Measurements from ENCODE around the gene MLXIP.

The MLXIP gene

DNA sequence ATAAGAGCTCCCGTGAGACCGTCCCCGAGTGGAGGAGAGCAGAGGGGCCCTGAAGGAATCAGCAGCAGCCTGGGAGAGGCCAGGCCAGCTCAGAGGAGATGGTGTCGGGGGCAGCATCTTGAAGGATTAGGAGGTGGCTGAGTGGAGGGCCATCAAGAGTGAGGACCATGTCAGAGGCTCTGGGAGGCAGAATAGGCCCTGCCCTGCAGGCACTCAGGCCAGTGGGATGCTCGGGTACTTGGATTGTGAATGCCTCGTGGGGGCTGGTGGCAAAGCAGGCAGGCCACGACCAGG is 47.7 kb downstream of the MLXIP start:
- DNase-seq (ENCODE audit: low read depth): no peak

DNA sequence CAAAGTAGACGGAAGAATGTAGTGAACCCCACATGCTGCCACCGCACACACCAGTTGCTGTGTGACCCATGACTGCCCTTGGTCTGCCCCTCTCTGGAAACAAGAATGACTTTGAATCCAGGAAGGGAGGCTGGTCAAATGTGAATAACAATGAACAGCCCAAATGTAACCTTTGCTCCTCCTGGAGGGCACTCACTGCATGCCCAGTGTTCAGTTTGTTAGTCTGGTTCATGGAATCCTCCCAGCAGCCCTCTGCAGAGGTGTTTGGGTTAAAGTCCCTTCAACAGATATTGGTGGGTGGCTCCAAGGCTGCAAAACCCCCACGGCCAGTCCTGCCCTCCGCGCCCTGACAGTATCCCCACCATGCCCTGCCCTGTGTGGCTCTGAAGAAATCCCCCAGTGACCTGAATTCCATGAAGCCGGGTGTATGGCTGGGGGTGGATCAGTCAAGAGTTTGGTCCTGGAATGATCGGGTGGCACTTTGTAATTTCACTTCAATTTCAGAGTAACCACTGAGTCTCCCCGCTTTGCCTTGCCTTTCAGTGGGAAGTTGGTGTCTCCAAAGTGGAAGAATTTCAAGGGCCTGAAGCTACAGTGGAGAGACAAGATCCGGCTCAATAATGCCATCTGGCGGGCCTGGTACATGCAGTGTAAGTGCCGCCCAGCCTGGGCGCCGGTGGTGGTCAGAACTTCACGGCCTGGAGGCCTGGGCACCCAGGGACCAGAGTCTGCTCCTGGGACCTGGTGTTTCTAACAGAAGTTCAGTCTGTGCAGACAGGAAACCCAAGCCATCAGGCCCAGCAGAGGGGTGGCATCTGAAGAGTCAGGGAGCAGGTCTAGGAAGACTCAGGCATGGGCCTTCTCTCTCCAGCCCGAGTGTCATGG is 48.4 kb downstream of the MLXIP start:
- DNase-seq (ENCODE audit: low read depth): no peak

DNA sequence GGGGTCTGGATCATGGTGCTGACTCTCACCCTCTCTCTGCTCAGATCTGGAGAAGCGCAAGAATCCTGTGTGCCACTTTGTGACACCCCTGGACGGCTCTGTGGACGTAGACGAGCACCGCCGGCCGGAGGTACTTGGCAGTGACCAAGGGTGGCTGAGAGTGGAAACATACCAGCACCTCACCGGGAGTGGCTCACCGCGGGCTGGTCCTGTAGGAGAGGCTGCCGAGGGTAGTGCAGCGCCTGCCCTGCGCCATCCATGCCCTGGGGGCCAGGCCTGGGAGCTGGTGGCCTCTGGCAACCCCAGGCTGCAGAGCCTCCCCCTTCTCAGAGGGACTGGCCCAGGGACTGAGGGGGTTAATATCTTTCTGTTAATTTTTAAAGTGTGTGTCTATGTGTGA is 49.3 kb downstream of the MLXIP start:
- no peak for DNase-seq (ENCODE audit: low read depth)

DNA sequence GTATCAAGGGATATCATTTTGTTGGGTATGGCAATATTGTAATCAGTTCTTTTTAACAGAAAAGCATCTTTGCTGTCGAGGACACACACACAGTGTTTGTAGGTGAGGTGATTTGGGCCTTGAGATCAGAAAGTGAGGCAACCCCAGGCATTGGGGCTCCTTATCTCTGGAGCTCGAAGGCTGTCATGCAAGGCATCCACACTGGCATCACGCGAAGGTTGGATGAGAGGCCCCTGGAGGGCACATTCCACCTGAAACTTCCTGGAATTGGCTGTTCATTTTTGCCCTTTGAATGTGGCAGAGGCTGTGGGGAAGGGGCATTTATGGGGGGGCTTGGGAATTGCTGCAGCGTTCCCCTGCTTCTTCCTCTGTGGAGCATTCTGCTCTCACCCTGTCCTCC is 49.9 kb downstream of the MLXIP start:
- no peak for DNase-seq (ENCODE audit: low read depth)

DNA sequence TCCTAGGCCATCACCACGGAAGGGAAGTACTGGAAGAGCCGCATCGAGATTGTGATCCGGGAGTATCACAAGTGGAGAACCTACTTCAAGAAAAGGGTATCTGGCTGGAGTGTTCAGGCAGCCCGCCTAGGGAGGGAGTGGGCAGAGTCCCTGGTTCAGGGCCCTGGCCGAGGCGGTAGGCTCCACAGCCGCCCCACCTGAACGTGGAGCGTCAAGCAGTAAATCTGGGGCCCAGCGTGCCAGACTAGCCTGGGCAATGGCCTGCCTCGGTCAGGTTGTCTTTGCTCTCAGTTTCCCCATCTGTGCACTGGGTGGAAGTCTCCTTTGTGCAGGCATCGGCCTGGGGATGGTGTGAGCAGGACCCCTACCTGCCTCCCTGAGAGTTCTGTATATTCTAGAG is 50.6 kb downstream of the MLXIP start:
- no peak for DNase-seq (ENCODE audit: low read depth)

DNA sequence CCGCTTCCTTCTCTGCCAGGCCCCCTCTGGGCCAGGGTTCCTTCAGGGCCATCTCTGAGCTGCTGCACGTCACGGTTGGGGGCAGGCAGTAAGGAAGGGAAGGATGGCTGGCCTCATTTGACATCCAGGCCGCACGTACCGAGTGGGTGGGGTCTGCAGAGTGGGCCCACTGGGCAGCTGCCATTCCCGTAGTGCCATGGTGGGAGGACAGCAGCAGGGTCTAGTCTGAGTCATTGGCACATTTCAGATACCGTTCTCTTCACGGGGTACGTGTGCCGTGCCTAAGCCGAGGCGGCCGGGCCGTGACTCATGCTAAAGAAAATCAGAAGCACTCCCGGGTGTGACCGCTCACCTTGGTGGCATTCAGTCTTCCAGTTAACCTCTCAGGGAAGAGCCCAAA is 51.6 kb downstream of the MLXIP start:
- DNase-seq (ENCODE audit: low read depth): no peak

DNA sequence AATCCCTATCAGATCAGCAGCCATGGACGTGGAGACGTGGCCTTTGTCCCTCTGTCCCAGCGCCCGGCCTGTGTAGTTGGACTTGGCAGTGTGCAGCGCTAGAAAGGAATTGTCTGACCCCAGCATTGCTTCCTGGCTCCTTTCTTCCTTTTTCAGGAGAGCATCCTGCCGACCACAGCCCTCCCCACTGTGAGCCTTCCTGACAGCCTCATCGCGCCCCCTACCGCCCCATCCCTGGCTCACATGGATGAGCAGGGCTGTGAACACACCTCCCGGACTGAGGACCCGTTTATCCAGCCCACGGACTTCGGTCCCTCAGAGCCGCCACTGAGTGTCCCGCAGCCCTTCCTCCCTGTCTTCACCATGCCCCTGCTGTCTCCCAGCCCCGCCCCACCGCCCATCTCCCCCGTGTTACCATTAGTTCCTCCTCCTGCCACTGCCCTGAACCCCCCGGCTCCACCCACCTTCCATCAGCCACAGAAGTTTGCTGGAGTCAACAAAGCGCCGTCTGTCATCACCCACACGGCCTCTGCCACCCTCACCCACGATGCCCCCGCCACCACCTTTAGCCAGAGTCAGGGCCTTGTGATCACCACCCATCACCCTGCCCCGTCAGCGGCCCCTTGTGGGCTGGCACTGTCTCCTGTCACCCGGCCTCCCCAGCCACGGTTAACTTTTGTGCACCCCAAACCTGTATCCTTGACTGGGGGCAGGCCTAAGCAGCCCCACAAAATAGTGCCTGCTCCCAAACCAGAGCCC is 54.8 kb downstream of the MLXIP start:
- no peak for DNase-seq (ENCODE audit: low read depth)

DNA sequence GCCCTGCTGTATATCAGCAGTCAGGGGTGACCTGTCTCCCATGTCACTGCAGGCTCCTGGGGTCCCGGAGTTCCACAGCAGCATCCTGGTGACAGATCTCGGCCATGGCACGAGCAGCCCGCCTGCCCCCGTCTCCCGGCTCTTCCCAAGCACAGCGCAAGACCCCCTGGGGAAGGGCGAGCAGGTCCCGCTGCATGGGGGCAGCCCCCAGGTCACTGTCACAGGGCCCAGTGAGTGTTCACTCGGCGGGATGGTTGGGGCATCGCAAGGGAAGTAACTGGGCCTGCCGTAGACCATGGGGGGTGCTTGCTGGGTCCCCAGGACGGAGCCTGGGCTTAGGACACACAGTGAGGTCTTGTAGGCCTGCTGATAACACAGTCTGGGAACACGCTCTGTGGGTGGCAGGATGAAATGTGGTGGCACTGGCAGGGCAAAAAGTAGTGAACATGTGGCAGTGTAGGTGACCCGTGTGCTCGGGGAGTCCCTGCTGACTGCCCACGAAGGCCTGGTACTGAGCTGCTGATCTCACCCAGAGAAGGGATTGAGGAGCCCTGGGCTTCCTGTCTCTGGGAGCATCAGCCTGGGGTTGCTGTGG is 57.0 kb downstream of the MLXIP start:
- DNase-seq (ENCODE audit: low read depth): no peak

DNA sequence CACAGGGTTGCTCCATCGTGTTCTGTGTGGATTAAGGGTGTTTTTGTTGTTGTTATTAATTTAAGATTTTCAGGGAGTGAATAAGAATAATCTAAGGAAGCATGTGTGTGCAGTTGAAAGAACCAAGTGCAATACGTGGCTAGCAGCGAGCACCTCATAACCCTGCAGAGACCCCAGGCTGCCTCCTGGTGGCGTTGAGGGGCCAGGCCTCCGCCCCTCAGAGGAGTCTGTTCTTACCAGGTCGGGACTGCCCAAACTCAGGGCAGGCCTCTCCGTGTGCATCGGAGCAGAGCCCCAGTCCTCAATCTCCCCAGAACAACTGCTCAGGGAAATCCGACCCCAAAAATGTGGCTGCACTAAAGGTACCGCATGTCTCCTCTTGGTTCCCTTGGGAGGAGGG is 58.7 kb downstream of the MLXIP start:
- DNase-seq (ENCODE audit: low read depth): no peak

DNA sequence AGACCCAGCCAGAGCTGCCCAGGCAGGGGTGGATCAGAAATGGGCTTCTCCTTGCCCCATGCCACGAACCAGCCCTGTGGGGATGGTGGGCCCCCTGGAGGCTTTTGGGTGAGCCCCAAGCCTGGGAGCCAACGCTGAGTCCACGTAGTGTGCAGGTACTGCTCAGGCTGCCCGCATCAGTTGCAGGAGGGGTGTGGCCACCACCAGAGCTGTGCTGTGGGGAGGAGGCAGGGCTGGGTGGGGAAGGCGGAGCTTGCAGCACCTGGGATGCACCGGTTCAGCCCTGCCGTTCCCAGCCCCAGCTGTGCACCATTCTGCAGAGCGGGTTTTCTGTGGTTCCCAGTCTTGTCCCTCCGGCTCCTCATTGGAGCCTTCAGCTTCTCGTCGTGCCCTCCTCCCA is 59.1 kb downstream of the MLXIP start:
- no peak for DNase-seq (ENCODE audit: low read depth)

DNA sequence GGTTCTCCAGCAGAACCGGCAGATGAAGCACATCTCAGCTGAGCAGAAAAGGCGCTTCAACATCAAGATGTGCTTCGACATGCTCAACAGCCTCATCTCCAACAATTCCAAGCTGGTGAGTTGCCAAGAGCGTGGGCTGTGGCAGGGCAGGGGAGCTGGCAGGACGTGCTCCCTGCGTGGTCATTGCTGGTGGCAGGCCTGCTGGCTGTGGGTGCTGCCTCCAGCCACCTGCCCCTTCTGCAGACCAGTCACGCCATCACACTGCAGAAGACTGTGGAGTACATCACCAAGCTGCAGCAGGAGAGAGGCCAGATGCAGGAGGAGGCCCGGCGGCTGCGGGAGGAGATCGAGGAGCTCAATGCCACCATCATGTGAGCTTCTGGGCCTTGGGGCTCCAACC is 59.6 kb downstream of the MLXIP start:
- no peak for DNase-seq (ENCODE audit: low read depth)

DNA sequence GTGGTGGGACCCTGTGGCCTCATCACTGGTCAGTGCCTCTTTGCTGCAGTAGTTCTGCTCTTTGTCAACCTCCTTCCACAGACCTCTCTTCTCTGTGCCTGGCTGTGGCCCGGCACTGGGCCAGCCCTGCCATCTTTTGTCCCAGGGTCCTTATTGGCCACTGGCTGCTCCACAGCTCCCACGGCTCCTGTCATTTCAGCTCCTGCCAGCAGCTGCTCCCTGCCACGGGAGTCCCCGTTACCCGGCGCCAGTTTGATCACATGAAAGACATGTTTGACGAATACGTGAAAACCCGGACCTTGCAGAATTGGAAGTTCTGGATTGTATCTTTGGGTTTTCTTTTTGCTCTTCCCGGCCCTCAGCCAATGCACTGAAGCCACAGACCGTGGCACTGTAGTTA is 60.1 kb downstream of the MLXIP start:
- DNase-seq (ENCODE audit: low read depth): no peak

DNA sequence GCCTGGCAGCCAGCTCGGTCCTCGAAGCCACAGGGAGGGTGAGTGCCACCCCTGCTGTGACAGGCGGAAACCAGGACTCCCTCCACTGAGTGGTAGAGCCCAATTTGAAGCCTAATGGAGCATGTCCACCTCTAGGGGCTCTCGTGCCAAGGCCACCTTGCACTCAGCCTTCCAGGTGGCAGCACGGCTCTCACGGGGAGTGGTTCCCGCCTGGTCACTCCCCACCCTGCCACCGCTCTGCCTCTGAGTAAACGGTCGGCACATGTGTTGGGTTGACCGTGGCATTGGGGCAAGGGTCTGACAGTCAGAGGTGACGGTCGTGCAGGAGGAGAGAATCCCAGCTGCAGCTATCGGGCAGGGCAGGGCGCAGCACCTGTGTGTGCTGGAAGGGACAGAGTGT is 60.7 kb downstream of the MLXIP start:
- DNase-seq (ENCODE audit: low read depth): no peak

DNA sequence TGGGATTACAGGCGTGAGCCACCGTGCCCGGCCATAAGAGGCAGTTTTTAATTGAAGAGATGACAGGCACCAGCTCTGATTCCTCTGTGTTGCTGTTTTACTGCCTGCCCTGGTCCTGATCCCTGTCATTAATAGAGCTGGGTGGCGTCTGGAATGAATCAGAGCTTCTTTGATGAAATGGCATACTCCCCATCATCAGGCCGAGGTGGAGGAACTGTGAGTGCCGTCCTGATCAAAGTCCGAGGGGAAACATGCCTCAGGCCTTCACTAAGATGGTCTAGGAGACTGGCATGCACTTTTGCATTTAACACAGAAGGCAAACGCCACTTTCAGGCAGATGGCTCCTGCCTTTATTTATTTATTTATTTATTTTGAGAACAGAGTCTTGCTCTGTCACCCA is 61.4 kb downstream of the MLXIP start:
- no peak for DNase-seq (ENCODE audit: low read depth)

DNA sequence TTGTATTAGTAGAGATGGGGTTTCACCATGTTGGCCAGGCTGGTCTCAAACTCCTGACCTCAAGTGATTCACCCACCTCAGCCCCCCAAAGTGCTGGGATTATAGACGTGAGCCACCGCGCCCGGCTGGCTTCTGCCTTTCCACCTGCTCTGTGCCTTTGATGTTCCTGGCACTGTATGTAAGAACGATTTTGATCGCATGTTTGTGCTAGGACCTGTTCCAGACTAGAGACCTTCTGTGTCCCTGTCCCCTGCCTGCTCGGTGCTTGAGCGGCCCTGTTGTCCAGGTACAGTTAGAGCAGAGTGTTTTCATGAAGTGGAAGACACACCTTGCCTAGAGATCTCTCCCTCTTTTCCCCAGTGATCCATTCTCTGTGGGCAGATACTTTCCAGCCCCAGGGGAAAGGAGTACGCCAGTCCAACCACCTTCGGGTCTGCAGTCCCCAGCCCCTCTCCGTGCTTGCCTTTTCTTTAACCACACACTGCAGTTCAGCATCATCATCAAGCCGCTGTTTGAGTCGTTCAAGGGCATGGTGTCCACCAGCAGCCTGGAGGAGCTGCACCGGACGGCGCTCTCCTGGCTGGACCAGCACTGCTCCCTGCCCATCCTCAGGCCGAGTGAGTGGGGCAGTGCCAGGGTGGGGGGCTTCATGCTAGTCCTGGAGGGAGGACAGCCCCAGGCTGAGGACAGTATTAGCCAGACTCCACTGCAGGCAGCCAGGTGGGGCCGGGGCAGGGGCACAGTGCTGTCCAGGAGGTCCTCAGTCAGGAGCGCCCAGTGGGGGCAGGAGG is 62.1 kb downstream of the MLXIP start:
- no peak for DNase-seq (ENCODE audit: low read depth)

DNA sequence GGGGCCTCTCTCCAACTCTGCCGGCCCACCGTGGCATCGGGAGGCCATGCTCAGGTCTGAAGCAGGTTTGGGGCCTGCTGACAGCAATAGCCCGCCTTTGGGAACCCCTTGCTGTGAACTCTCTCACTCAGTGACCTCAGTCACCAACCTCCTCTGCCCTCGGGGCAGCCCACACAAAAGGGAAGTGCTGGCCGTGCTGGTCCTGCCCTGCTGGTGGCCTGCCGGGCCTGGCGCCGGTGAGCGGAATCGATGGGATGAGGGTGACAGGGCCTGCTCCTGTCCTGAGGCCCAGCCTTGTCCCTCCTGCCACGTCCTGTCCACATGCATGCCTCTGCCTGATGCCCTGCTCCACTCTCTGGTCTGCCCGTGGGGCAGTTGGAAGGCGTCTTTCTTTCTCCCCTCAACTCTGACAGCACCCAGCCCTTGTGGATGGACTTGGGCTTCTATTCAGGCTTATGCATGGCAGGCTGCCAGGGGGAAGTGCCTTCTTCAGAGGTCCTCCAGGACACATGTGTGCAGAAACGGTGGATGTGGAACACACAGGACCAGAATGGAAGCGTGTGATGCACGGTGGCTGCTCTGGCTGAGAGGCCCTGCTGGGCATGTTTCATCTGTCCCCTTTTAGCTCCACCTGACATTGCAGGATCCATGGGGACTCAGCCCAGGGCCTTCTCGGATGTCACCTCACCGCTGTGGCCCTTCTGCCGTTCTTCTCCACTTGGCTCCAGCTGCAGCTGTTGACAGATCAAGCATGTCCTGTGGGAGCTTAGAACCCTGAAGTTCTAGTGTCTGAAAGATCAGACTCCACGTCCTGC is 63.6 kb downstream of the MLXIP start:
- DNase-seq (ENCODE audit: low read depth): no peak

DNA sequence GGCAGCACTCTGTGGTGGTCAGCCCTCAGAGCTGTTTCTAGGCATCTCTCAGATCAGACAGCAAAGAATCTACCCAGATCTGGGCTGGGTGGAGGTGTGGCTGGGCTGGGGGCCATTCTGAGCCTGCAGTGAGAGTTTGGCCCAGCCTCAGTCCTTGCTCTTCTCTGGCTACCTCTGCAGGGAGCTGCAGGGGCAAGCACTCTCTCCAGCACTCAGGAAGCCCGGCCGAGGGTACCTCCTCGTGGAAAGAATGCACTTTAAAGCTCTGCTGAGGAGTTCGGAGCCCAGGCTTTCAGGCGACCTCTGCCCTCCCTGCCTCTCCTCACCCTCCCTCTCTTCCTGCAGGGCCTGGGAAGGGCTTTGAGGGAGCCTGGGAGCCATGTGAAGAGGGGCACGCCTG is 64.3 kb downstream of the MLXIP start:
- no peak for DNase-seq (ENCODE audit: low read depth)

DNA sequence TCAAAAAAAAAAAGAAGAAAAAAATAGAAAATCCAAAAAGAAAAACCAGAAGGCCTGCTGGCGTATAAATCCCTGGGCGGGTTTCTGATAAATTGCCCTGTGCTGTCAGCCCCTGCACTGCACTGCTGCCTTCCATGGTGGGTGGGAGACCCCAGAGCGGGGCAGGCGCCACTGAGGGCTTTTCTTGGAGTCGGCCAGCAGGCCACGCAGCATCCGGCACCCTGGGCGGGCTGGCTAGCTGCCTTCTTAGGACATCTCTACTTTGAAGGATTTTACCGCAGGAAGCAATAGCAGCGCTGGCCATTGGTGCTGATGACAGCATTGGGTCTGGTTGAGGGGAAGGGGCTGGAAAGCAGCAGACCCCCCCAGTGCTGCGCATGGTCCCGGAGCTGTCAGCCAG is 66.3 kb downstream of the MLXIP start:
- no peak for DNase-seq (ENCODE audit: low read depth)

DNA sequence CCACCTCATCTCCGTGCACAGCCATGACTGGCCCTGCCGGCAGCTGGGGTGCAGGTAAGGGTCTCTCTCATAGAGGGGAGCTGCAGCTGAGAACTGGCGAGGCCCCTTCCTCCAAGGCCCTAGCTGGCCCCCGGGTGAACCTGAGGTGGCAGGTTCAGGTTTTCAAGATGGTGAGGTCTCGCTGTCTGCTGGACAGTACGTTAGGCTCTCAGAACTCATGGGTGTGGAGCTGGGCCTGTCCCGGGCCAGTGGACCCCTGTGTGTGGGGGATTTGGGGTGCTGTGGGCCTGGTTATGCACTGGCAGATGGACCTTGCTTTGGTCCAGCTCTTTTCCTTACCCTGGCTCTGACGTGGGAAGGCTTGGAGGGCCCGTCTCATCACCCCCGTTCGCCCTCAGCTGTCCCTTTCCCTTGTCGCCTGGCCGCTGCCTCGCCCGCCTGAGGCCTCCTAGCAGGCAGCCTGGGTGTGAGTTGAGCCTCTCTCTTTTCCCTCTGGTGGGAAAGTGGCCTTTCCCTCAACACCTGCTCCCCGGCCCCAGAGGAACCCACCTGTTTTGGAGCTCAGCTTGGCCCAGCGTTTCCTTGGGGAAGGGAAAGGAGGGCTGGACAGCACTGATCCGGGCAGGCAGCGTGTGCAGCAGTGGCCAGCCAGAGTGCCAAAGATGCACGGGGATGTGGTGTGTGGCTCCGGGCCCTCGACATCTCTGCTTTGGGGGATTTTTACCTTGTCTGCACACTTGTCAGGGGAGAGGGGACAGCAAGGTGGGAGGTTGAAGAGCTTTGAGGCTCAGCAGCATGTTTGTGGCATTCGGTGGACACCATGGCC is 67.2 kb downstream of the MLXIP start:
- no peak for DNase-seq (ENCODE audit: low read depth)

DNA sequence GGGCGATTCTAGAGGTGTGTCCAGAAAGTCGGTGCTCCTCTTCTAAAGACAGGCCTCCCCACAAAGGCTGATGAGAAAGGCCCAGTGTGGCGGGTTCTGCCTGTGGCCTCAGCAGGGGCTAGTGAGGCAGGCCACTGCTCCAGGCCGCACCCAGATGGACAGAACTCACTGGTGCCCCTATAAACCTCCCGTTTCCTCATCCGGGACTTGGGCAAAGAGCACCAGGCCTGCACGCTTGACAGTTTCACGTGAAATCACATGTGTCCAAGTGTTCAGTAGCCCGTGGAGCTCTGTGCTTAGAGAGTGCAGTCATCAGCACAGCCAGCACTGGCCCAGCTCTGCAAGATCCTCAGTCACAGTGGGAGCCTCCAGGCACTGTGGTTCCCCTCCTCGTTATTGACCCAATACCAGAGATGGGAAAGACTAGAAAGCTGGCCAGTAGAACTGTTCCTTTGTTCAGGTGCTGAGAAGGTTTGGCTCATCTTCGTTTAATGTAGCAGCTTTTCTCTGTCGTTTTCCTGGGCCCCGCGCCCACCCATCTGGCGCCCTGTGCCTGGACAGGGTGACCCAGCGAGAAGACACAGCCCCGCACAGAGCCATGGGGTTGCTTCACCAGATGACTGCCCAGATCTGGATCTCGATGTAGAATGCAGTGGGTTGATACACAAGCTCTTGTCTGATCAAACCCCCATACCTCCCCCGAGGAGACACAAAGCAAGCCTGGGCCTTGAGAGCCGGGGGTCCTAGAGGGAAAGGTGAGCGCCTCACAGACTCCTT is 69.1 kb downstream of the MLXIP start:
- DNase-seq (ENCODE audit: low read depth): no peak
